Measurements from ENCODE around the gene TMSB10. TPM values are rescaled to one million over a fixed set of nuclear protein-coding genes. Genes with fewer than 3 reads are reported as not detected.

TMSB10 gene
- total and polyA plus RNA-seq, 2 of the 13 experiments (the other 11 are each of a cell fraction or from before 2014, with no cell fraction given) = 665 to 708 TPM

- no peak for TF ChIP-seq LRRFIP1 (CRISPR knock-in tag; conservative IDR thresholded peaks at IDR 0.05)
- TF ChIP-seq HMG20A (CRISPR knock-in tag; IDR thresholded peaks at IDR 0.05; ENCODE audit: borderline replicate concordance) = peak; percentile 68; the same call in 1 of the 2 replicates
- peak; percentile 90; the same call in 1 of the 2 replicates for TF ChIP-seq ZBTB46 (CRISPR knock-in tag; IDR thresholded peaks at IDR 0.05; ENCODE audit: borderline replicate concordance)
- TF ChIP-seq SIX1 (CRISPR knock-in tag; IDR thresholded peaks at IDR 0.05; ENCODE audit: borderline replicate concordance) = 0 out of 2 replicates have a peak, but pooled peaks have one; percentile 36
- TF ChIP-seq ZNF512 (CRISPR knock-in tag; IDR thresholded peaks at IDR 0.05) = no peak
- TF ChIP-seq SAP130 (CRISPR knock-in tag; IDR thresholded peaks at IDR 0.05; ENCODE audit: low read depth) = peak; percentile 95
- TF ChIP-seq GTF2F1 (IDR thresholded peaks at IDR 0.05; ENCODE audit: low read length) = no peak
- 0 out of 2 replicates have a peak, but pooled peaks have one; percentile 48 for TF ChIP-seq ZBTB26 (CRISPR knock-in tag; IDR thresholded peaks at IDR 0.05; ENCODE audit: borderline replicate concordance)
- 0 out of 2 replicates have a peak, but pooled peaks have one; percentile 50 for TF ChIP-seq ZBTB42 (CRISPR knock-in tag; IDR thresholded peaks at IDR 0.05)
- no peak; the same call in 1 of the 2 replicates for TF ChIP-seq NFATC3 (CRISPR knock-in tag; IDR thresholded peaks at IDR 0.05)
- peak; percentile 88 for TF ChIP-seq KLF6 (CRISPR knock-in tag; IDR thresholded peaks at IDR 0.05)
- TF ChIP-seq ZXDC (CRISPR knock-in tag; IDR thresholded peaks at IDR 0.05) = no peak
- peak; percentile 98 for TF ChIP-seq ZNF205 (CRISPR knock-in tag; IDR thresholded peaks at IDR 0.05)
- TF ChIP-seq ZBTB21 (CRISPR knock-in tag; IDR thresholded peaks at IDR 0.05) = no peak; the same call in 1 of the 2 replicates
- TF ChIP-seq ZNF296 (CRISPR knock-in tag; conservative IDR thresholded peaks at IDR 0.05) = no peak
- TF ChIP-seq TP53 (CRISPR knock-in tag; conservative IDR thresholded peaks at IDR 0.05) = no peak
- peak; percentile 99 to 100 for TF ChIP-seq HMGXB4 (CRISPR knock-in tag; IDR thresholded peaks at IDR 0.05; ENCODE audit: borderline replicate concordance in 1 of 2, low read depth in 1 of 2)
Measured at GRCh38 chr2:84925724-84926376, 20.4 kb downstream of the TMSB10 start (continued).

Measured in HepG2 (cell line).